HS-5 (cell line): ENCODE measurements around the gene TMEM117.
A peak's percentile ranks its signal among the peaks of the same experiment; 100 is the strongest.

ENCODE experiments used
- DNase-seq: peaks from one replicate; pipeline ENCODE4 v3.0.0-alpha.2; 2012; ENCODE audit warnings: low read depth

Gene TMEM117

GRCh38 chr12:43884683-43885410 is 49.0 kb downstream of the TMEM117 start:
- DNase-seq = no peak

- no peak for DNase-seq
These were observed 51.5 kb downstream of the TMEM117 start for GRCh38 chr12:43887397-43887796.

- DNase-seq = no peak
These were observed 56.1 kb downstream of the TMEM117 start for GRCh38 chr12:43891856-43892574.

- no peak for DNase-seq
These were observed 57.8 kb downstream of the TMEM117 start for GRCh38 chr12:43893670-43894069.

- DNase-seq = no peak
These were observed 59.8 kb downstream of the TMEM117 start for GRCh38 chr12:43895580-43896206.

GRCh38 chr12:43896496-43896895 is 60.6 kb downstream of the TMEM117 start:
- DNase-seq = no peak

GRCh38 chr12:43898474-43898873 is 62.6 kb downstream of the TMEM117 start:
- no peak for DNase-seq

GRCh38 chr12:43899574-43899973 is 63.7 kb downstream of the TMEM117 start:
- DNase-seq = no peak

GRCh38 chr12:43903686-43904085 is 67.8 kb downstream of the TMEM117 start:
- DNase-seq = no peak

- DNase-seq = no peak
These were observed 77.0 kb downstream of the TMEM117 start for GRCh38 chr12:43912859-43913258.

- DNase-seq = no peak
These were observed 78.5 kb downstream of the TMEM117 start for GRCh38 chr12:43914391-43914790.

- no peak for DNase-seq
These were observed 79.1 kb downstream of the TMEM117 start for GRCh38 chr12:43914923-43915468.

- no peak for DNase-seq
These were observed 82.0 kb downstream of the TMEM117 start for GRCh38 chr12:43917896-43918295.

GRCh38 chr12:43921666-43922337 is 85.9 kb downstream of the TMEM117 start:
- DNase-seq = peak; percentile 5

GRCh38 chr12:43930032-43930431 is 94.2 kb downstream of the TMEM117 start:
- no peak for DNase-seq

- DNase-seq = no peak
These were observed 95.3 kb downstream of the TMEM117 start for GRCh38 chr12:43931187-43931586.

GRCh38 chr12:43935581-43935980 is 99.7 kb downstream of the TMEM117 start:
- DNase-seq = no peak

- DNase-seq = no peak
These were observed 102.1 kb downstream of the TMEM117 start for GRCh38 chr12:43937947-43938346.

GRCh38 chr12:43942379-43942778 is 106.5 kb downstream of the TMEM117 start:
- no peak for DNase-seq

GRCh38 chr12:43945983-43946382 is 110.1 kb downstream of the TMEM117 start:
- no peak for DNase-seq

GRCh38 chr12:43951286-43951685 is 115.4 kb downstream of the TMEM117 start:
- no peak for DNase-seq

- peak; percentile 42 for DNase-seq
These were observed 122.0 kb downstream of the TMEM117 start for GRCh38 chr12:43957732-43958372.
